ENCODE results near the gene LSM11.

The LSM11 gene

GRCh38 chr5:157766442-157766841, 22.9 kb downstream of the LSM11 start:
- H3K27me3 ChIP-seq (ENCODE audit: control insufficient read depth in 2 of 2, insufficient read depth in 2 of 2, low read length in 2 of 2): no peaks in the 10 kb centered on the region
- H3K27ac ChIP-seq (ENCODE audit: low read depth in 2 of 2, low read length in 2 of 2): no peak overlapping the region
- peaks cover 0 to 1% of the 10 kb centered on the region in 2 donors for H3K36me3 ChIP-seq (ENCODE audit: control insufficient read depth in 2 of 2, insufficient read depth in 2 of 2, low read length in 2 of 2)
- H3K4me3 ChIP-seq (ENCODE audit: low read length in 2 of 2): no peak overlapping the region
- H3K9me3 ChIP-seq (ENCODE audit: control insufficient read depth in 2 of 2, low read length in 2 of 2): no peaks in the 10 kb centered on the region
- H3K4me1 ChIP-seq (ENCODE audit: control insufficient read depth in 2 of 2, insufficient read depth in 2 of 2, low read length in 2 of 2): no peaks in the 10 kb centered on the region
- no peak overlapping the region for H3K9ac ChIP-seq (ENCODE audit: low read depth in 1 of 2, low read length in 2 of 2)

DNA sequence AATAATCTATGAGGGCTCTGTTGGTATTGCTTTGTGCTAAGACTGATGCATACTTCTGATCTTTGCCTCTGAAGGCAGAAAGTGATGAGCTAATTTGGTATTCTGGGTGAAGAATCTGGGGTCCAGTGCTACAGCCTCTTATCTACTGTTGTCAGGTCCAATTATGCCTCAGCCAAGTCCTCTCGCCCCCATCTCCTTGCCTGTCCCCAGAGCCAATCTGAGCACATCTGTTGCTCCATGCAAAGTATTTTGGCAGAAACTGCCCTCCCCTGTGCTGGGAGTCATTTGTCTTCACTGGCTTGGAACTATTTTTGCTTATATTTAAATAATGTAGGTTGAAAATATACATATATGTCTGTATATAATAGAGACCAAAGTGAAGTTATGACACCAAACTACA, 23.4 kb downstream of the LSM11 start:
- H3K9me3 ChIP-seq (ENCODE audit: control insufficient read depth in 2 of 2, low read length in 2 of 2): no peaks in the 10 kb centered on the region
- H3K27ac ChIP-seq (ENCODE audit: low read depth in 2 of 2, low read length in 2 of 2): no peak overlapping the region
- H3K4me3 ChIP-seq (ENCODE audit: low read length in 2 of 2): no peak overlapping the region
- H3K4me1 ChIP-seq (ENCODE audit: control insufficient read depth in 2 of 2, insufficient read depth in 2 of 2, low read length in 2 of 2): no peaks in the 10 kb centered on the region
- no peaks in the 10 kb centered on the region for H3K36me3 ChIP-seq (ENCODE audit: control insufficient read depth in 2 of 2, insufficient read depth in 2 of 2, low read length in 2 of 2)
- no peak overlapping the region for H3K9ac ChIP-seq (ENCODE audit: low read depth in 1 of 2, low read length in 2 of 2)
- H3K27me3 ChIP-seq (ENCODE audit: control insufficient read depth in 2 of 2, insufficient read depth in 2 of 2, low read length in 2 of 2): no peaks in the 10 kb centered on the region

GRCh38 chr5:157767689-157768088, 24.2 kb downstream of the LSM11 start:
- H3K9ac ChIP-seq (ENCODE audit: low read depth in 1 of 2, low read length in 2 of 2): no peak overlapping the region
- H3K36me3 ChIP-seq (ENCODE audit: control insufficient read depth in 2 of 2, insufficient read depth in 2 of 2, low read length in 2 of 2): no peaks in the 10 kb centered on the region
- no peak overlapping the region for H3K27ac ChIP-seq (ENCODE audit: low read depth in 2 of 2, low read length in 2 of 2)
- H3K27me3 ChIP-seq (ENCODE audit: control insufficient read depth in 2 of 2, insufficient read depth in 2 of 2, low read length in 2 of 2): no peaks in the 10 kb centered on the region
- H3K9me3 ChIP-seq (ENCODE audit: control insufficient read depth in 2 of 2, low read length in 2 of 2): no peaks in the 10 kb centered on the region
- no peak overlapping the region for H3K4me3 ChIP-seq (ENCODE audit: low read length in 2 of 2)
- H3K4me1 ChIP-seq (ENCODE audit: control insufficient read depth in 2 of 2, insufficient read depth in 2 of 2, low read length in 2 of 2): no peaks in the 10 kb centered on the region

DNA sequence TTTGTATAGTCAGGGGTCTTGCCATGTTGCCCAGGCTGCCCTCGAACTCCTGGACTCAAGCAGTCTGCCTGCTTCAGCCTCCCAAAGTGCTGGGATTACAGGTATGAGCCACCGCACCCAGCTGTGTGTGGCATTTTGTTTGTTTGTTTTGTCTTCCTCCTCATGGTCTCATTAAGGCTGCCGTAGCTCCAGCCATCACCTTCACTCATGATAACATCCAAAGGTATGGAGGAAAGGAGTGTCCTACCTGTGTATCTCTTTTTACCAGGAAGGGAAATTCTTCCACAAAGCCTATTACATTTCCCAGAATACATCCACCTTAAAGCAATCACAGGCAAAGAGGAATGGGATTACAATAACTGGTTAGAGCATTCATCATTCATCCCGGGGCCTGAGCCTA, 27.2 kb downstream of the LSM11 start:
- H3K9ac ChIP-seq (ENCODE audit: low read depth in 1 of 2, low read length in 2 of 2): no peak overlapping the region
- H3K4me1 ChIP-seq (ENCODE audit: control insufficient read depth in 2 of 2, insufficient read depth in 2 of 2, low read length in 2 of 2): no peaks in the 10 kb centered on the region
- H3K4me3 ChIP-seq (ENCODE audit: low read length in 2 of 2): no peak overlapping the region
- H3K9me3 ChIP-seq (ENCODE audit: control insufficient read depth in 2 of 2, low read length in 2 of 2): no peaks in the 10 kb centered on the region
- no peak overlapping the region for H3K27ac ChIP-seq (ENCODE audit: low read depth in 2 of 2, low read length in 2 of 2)
- no peaks in the 10 kb centered on the region for H3K36me3 ChIP-seq (ENCODE audit: control insufficient read depth in 2 of 2, insufficient read depth in 2 of 2, low read length in 2 of 2)
- no peaks in the 10 kb centered on the region for H3K27me3 ChIP-seq (ENCODE audit: control insufficient read depth in 2 of 2, insufficient read depth in 2 of 2, low read length in 2 of 2)

- no peak overlapping the region for H3K4me3 ChIP-seq (ENCODE audit: low read length in 2 of 2)
- H3K4me1 ChIP-seq (ENCODE audit: control insufficient read depth in 2 of 2, insufficient read depth in 2 of 2, low read length in 2 of 2): no peaks in the 10 kb centered on the region
- H3K9ac ChIP-seq (ENCODE audit: low read depth in 1 of 2, low read length in 2 of 2): no peak overlapping the region
Observed at GRCh38 chr5:157772127-157772526, 28.6 kb downstream of the LSM11 start.

GRCh38 chr5:157778121-157778805, 34.8 kb downstream of the LSM11 start:
- Histone ChIP-seq H3K36me3 (ENCODE audit: control insufficient read depth in 2 of 2, insufficient read depth in 2 of 2, low read length in 2 of 2) (no peaks in the 10 kb centered on the region), H3K9me3 (ENCODE audit: control insufficient read depth in 2 of 2, low read length in 2 of 2) (no peaks in the 10 kb centered on the region), H3K4me1 (ENCODE audit: control insufficient read depth in 2 of 2, insufficient read depth in 2 of 2, low read length in 2 of 2) (no peaks in the 10 kb centered on the region), H3K27me3 (ENCODE audit: control insufficient read depth in 2 of 2, insufficient read depth in 2 of 2, low read length in 2 of 2) (no peaks in the 10 kb centered on the region), H3K4me3 (ENCODE audit: low read length in 2 of 2) (no peak overlapping the region), H3K27ac (ENCODE audit: low read depth in 2 of 2, low read length in 2 of 2) (no peak overlapping the region), H3K9ac (ENCODE audit: low read depth in 1 of 2, low read length in 2 of 2) (no peak overlapping the region)

More at GRCh38 chr5:157772127-157772526, 28.6 kb downstream of the LSM11 start:
- Histone ChIP-seq H3K9me3 (ENCODE audit: control insufficient read depth in 2 of 2, low read length in 2 of 2) (no peaks in the 10 kb centered on the region), H3K36me3 (ENCODE audit: control insufficient read depth in 2 of 2, insufficient read depth in 2 of 2, low read length in 2 of 2) (no peaks in the 10 kb centered on the region), H3K27me3 (ENCODE audit: control insufficient read depth in 2 of 2, insufficient read depth in 2 of 2, low read length in 2 of 2) (no peaks in the 10 kb centered on the region), H3K27ac (ENCODE audit: low read depth in 2 of 2, low read length in 2 of 2) (no peak overlapping the region)

DNA sequence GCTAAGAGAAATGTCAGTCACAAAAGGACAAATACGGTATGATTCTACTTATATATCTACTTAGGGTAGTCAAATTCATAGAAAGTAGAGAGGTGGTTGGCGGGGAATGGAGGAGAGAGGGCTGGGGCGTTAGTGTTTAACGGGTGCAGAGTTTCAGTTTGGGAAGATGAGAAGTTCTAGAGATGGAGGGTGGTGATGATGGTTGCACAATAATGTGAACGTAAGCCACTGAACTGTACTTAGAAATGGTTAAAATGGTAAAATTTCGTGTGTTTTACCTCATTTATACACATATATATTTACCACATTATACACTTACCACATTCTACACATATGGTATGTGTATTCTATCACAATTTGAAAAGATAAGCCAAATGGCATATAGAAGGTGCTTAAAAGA, 35.7 kb downstream of the LSM11 start:
- peaks cover 2 to 4% of the 10 kb centered on the region in 2 donors for H3K36me3 ChIP-seq (ENCODE audit: control insufficient read depth in 2 of 2, insufficient read depth in 2 of 2, low read length in 2 of 2)
- H3K4me1 ChIP-seq (ENCODE audit: control insufficient read depth in 2 of 2, insufficient read depth in 2 of 2, low read length in 2 of 2): no peaks in the 10 kb centered on the region
- H3K27ac ChIP-seq (ENCODE audit: low read depth in 2 of 2, low read length in 2 of 2): no peak overlapping the region
- no peaks in the 10 kb centered on the region for H3K27me3 ChIP-seq (ENCODE audit: control insufficient read depth in 2 of 2, insufficient read depth in 2 of 2, low read length in 2 of 2)
- no peaks in the 10 kb centered on the region for H3K9me3 ChIP-seq (ENCODE audit: control insufficient read depth in 2 of 2, low read length in 2 of 2)
- no peak overlapping the region for H3K9ac ChIP-seq (ENCODE audit: low read depth in 1 of 2, low read length in 2 of 2)
- no peak overlapping the region for H3K4me3 ChIP-seq (ENCODE audit: low read length in 2 of 2)

DNA sequence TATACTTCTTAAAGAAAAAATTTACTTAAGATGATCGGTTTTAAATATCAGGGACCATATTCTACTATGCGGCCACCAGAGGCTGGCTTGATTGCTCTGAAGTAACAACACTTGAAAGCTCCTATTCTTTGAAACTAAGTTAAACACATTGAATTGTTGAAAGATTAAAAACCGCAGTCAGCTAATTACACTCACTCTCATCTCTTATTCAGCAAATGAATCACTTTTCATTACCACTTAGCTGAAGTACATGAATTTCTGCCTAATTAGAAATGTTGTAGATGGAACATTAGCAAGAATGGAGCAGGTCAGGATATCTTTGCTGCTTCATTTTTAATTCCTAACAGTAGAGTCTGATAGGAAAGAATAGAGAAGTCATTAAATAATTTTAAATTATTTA, 42.3 kb downstream of the LSM11 start:
- no peaks in the 10 kb centered on the region for H3K9me3 ChIP-seq (ENCODE audit: control insufficient read depth in 2 of 2, low read length in 2 of 2)
- no peak overlapping the region for H3K9ac ChIP-seq (ENCODE audit: low read depth in 1 of 2, low read length in 2 of 2)
- H3K4me3 ChIP-seq (ENCODE audit: low read length in 2 of 2): no peak overlapping the region
- no peaks in the 10 kb centered on the region for H3K4me1 ChIP-seq (ENCODE audit: control insufficient read depth in 2 of 2, insufficient read depth in 2 of 2, low read length in 2 of 2)
- H3K27me3 ChIP-seq (ENCODE audit: control insufficient read depth in 2 of 2, insufficient read depth in 2 of 2, low read length in 2 of 2): no peaks in the 10 kb centered on the region
- H3K36me3 ChIP-seq (ENCODE audit: control insufficient read depth in 2 of 2, insufficient read depth in 2 of 2, low read length in 2 of 2): peaks cover 23 to 30% of the 10 kb centered on the region in 2 donors
- H3K27ac ChIP-seq (ENCODE audit: low read depth in 2 of 2, low read length in 2 of 2): no peak overlapping the region

DNA sequence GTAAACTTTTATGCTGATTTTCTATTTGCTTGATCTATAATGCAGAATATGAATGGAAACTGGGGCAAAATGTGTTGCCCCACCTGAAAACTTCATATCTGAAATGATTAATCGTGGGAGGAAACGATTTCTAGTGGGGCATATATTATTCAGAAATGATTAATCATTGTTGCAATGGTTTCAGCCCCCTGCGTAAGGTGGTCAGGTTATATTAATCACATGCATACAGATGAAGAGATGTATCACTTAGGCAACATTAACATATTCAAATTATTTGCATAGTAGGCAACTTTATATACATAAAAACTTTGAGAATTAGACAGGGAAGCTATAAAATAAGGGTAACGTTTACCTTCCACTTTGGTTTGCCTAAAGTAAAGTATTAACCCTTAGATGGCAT, 49.8 kb downstream of the LSM11 start:
- Histone ChIP-seq H3K27me3 (ENCODE audit: control insufficient read depth in 2 of 2, insufficient read depth in 2 of 2, low read length in 2 of 2) (no peaks in the 10 kb centered on the region), H3K4me1 (ENCODE audit: control insufficient read depth in 2 of 2, insufficient read depth in 2 of 2, low read length in 2 of 2) (no peaks in the 10 kb centered on the region), H3K36me3 (ENCODE audit: control insufficient read depth in 2 of 2, insufficient read depth in 2 of 2, low read length in 2 of 2) (peaks cover 18 to 31% of the 10 kb centered on the region in 2 donors), H3K4me3 (ENCODE audit: low read length in 2 of 2) (no peak overlapping the region), H3K9ac (ENCODE audit: low read depth in 1 of 2, low read length in 2 of 2) (no peak overlapping the region), H3K27ac (ENCODE audit: low read depth in 2 of 2, low read length in 2 of 2) (no peak overlapping the region), H3K9me3 (ENCODE audit: control insufficient read depth in 2 of 2, low read length in 2 of 2) (no peaks in the 10 kb centered on the region)

DNA sequence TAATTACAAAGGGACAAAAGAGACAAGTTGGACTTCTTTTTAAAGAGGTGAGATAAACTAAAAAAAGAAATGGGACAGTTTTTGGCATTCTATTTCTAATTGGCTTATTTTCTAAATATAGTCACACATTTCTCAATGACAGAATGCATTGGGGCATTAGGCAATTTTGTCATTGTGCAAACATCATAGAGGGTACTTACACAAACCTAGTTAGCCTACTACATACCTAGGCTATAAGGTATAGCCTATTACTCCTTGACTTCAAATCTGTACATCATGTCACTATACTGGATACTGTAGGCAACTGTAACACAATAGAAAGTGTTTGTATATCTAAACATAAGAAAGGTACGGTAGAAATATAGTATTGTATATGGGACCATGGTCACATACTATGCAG, 56.1 kb downstream of the LSM11 start:
- no peak overlapping the region for H3K4me3 ChIP-seq (ENCODE audit: low read length in 2 of 2)
- H3K9me3 ChIP-seq (ENCODE audit: control insufficient read depth in 2 of 2, low read length in 2 of 2): no peaks in the 10 kb centered on the region
- H3K36me3 ChIP-seq (ENCODE audit: control insufficient read depth in 2 of 2, insufficient read depth in 2 of 2, low read length in 2 of 2): peaks cover 20 to 27% of the 10 kb centered on the region in 2 donors
- no peaks in the 10 kb centered on the region for H3K4me1 ChIP-seq (ENCODE audit: control insufficient read depth in 2 of 2, insufficient read depth in 2 of 2, low read length in 2 of 2)
- H3K27ac ChIP-seq (ENCODE audit: low read depth in 2 of 2, low read length in 2 of 2): no peak overlapping the region
- H3K9ac ChIP-seq (ENCODE audit: low read depth in 1 of 2, low read length in 2 of 2): no peak overlapping the region
- H3K27me3 ChIP-seq (ENCODE audit: control insufficient read depth in 2 of 2, insufficient read depth in 2 of 2, low read length in 2 of 2): no peaks in the 10 kb centered on the region

Measured in mucosa of rectum (tissue), 2 donors.